Activated CD4-positive, CD25-positive, alpha-beta regulatory T cell treated with anti-CD3 and anti-CD28 coated beads, Interleukin-2, amount 50 U/mL, for 72 hours (primary cell): ENCODE measurements around the gene PPP2R5D.
"Not testable (repeated sequence)": the region's sequence is repeated elsewhere in the genome, so short reads cannot be mapped to it uniquely, and the experiment has no call there.

ENCODE experiments used
- DNase-seq: peaks from one replicate; pipeline ENCODE4 v3.0.0; 2021

Gene PPP2R5D

DNA sequence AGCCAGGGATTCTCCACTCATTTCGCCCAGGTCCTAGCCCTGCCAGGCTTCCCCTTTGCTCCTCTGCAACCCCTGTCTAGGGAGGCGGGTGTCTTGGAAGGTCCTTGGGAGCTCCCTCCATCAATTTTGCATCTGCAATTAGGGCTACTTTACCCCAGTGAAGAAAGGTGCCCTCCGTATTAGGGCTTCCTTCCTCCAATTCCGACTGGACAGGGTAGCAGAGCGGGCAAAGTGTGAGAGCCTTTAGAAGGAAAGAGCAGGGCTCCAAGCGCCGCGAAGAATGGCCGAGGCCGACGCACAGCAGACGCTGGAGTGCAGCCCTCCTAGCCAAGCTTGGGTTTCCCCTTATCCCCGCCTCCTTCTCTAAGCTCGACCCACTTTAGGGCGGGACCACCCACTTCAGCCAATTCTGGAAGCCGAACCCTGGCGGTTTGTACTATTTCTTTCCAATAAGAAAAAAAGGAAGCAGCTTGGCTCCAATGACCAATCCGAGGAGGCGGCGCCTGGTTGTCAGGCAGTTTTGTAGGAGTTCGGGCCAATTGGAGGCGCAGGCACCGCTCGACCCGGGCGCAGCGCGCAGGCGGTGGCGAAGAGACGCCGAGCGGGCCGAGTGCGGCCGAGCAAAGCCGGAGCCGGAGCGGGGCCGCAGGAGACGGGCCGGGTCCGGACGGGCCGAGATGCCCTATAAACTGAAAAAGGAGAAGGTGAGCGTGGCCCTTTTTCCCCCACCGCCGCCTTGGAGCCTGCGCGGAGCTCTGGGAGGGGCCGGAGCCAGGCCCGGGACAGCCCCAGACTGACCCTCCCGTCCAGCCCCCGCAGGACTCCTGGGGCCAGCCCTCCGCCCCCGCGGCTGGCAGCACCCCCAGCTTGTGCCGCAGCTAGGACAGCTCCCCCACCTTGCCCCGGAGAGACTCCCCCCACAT lies at the start of gene PPP2R5D:
Gene PPP2R5D, plus strand, starts transcription at position 570 of the 923 bp plus-strand sequence. Its CDS starts 108 bp downstream, at position 678.
- peak; percentile 94 for DNase-seq

DNA sequence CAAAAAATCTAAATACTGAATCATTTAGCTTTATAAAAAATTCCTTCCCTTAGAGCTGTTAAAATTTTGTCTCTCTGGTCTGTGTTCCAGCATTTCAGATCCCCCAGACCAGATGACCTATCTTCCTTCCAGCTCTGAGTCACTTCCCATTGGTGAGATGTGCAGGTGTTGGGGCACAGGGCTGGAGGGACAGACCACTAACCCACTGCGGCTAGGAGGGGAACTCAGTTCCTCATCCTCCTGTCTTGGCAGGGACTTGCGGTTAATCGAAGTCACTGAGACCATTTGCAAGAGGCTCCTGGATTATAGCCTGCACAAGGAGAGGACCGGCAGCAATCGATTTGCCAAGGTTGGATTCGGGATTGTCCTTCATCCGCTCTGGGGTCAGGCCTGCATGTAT lies 49.0 kb upstream of the PPP2R5D start:
- DNase-seq, result no peak

DNA sequence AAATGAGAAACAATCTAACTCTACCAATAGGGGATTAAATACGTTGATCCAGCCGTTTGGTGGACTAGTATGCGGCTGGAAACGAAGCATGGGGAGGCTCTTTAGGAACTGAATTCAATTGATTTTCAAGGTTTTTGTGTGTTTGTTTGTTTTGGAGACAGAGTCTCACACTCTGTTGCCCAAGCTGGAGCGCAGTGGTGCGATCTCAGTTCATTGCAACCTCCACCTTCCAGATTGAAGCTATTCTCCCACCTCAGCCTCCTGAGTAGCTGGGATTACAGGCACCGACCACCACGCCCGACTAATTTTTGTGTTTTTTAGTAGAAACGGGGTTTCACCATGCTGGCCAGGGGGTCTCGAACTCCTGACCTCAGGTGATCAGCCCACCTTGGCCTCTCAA lies 48.0 kb upstream of the PPP2R5D start:
- DNase-seq, result no peak

DNA sequence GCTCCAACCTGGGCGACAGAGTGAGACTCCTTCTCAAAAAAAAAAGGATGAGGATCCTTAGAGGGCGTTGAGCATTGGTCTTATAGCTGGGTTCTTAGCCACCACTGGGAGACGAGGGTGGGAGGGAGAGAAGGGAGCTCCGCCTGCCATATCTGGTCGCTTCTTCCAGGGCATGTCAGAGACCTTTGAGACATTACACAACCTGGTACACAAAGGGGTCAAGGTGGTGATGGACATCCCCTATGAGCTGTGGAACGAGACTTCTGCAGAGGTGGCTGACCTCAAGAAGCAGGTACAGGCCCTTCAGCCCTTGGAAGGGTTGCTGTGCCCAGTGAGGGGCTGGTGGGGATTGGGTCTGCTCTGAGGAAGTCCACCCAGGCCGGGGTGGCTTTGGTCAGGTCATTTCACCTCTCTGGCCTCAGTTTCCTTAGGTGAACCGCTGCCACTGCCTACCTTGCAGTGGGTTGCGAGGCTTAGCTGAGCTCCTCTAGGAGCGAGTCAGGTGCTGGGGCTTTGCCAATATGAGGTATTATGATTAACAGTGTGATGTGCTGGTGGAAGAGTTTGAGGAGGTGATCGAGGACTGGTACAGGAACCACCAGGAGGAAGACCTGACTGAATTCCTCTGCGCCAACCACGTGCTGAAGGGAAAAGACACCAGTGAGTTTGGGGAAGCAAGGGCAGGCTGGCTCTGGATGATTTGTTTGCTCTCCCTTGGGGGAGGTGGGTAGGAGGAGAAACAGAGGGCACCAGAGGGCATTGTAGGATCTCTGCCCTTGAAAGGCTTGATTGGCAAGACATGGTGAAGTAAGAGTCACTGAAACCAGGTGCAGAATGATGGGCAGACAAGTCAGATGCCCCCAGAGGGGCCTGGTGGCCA lies 46.6 kb upstream of the PPP2R5D start:
- DNase-seq, result no peak

DNA sequence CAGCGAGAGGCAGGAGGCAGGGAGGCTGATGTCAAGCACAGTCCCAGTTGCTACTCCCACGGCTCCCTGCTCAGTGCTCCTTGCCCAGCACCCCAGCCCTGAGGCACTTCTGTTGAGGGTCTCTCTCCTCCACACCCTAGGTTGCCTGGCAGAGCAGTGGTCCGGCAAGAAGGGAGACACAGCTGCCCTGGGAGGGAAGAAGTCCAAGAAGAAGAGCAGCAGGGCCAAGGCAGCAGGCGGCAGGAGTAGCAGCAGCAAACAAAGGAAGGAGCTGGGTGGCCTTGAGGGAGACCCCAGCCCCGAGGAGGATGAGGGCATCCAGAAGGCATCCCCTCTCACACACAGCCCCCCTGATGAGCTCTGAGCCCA lies 46.0 kb upstream of the PPP2R5D start:
- no peak for DNase-seq

DNA sequence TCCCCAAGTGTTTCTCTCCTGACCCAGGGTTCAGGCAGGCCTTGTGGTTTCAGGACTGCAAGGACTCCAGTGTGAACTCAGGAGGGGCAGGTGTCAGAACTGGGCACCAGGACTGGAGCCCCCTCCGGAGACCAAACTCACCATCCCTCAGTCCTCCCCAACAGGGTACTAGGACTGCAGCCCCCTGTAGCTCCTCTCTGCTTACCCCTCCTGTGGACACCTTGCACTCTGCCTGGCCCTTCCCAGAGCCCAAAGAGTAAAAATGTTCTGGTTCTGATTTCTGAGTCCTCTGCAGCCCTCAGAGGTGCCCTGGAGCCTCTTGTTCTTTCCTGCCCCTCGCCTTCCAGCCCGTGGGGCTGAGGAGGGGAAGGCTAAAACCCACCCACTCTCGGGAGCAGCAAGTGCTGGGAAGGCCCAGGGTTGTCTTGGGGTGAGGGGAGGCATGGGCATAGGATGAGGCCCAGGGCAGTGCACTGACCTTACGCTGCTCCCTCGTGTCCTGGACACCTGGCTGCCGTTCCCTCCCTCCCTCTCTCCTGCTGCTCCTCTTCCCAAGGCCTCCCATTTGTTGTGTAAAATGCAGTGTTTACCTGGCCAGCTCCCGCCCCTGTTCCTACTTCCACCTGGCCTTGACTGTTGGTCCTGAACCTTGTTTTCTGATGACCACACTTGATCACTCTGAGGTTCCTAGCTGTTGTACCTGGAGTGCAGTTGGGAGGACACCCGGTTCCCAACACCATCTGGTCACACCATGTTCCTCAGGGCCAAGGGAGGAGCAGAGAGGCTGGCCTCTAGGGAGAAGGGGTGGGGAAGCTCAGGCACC lies 45.2 kb upstream of the PPP2R5D start:
- no peak for DNase-seq

DNA sequence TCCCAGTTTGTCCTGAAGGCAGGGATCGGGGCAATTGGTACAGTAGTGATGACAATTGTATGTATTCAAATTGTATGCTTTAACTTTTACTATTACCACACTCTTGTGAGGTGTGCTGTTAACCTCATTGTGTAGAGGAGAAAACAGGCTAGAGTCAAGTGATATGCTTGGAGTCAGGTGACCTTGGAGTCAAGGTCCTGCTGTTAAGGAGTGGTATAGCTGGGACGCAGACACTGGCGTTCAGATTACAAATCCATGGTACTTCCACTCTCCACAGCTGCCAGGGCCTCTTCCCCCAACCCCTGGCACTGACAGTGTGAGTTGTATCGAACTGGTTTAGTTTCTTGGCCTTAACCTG lies 44.6 kb upstream of the PPP2R5D start:
- DNase-seq, result no peak

DNA sequence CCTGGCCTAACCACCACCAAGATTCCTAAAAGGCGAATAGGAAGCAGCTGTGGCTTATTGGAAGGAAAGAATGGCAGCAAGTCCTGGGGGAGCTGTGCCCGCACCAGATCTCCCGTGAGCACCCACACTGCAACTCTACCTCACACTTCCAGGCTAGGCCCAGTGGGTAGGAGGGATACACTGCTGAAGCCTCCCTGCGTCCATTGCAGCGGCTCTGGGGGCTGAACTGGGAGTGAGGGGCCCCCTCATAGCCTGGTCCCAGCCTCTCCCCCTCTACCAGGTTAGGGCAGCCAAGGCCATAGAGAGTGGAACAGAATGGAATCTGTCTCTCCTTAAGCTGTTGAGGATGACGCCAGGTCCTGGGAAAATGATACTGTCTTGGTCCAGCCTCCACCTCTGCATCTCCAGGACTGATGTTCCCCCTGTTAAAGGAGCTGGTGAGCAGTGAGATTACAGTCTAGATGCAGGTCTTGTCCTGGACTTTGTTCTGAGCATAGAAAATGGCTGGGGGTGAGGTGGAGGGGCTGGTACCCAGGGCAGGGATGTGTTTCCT lies 43.8 kb upstream of the PPP2R5D start:
- DNase-seq, result no peak

DNA sequence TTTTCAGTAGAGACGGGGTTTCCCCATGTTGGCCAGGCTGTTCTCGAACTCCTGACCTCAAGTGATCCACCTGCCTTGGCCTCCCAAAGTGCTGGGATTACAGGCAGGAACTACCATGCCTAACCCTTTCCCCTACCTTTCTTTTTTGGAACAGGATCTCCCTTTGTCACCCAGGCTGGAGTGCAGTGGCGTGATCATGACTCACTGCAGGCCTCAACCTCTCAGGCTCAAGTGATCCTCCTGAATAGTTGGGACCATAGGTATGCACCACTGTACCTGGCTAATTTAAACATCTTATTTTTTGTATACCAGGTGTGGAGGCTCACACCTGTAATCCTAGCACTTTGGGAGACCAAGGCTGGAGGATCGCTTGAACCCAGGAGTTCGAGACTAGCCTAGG lies 43.0 kb upstream of the PPP2R5D start:
- DNase-seq, result not testable (repeated sequence)

DNA sequence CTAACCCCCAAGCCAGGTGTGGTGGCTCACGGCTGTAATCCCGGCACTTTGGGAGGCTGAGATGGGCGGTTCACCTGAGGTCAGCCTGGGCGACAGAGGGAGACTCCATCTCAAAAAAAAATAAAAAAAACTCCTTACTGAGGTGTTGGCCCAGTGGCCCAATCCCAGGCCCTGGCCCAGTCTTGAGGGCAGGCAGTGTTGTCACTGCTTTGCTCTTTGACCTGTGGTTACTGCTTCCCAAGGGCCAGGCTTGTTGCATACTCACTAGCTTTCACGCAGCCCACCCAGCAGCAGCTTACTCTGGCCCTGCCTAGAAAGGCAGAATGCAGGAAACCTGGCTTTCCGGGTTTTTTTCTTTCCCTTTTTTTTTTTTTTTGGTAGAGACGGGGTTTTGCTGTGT lies 41.9 kb upstream of the PPP2R5D start:
- DNase-seq, result no peak

DNA sequence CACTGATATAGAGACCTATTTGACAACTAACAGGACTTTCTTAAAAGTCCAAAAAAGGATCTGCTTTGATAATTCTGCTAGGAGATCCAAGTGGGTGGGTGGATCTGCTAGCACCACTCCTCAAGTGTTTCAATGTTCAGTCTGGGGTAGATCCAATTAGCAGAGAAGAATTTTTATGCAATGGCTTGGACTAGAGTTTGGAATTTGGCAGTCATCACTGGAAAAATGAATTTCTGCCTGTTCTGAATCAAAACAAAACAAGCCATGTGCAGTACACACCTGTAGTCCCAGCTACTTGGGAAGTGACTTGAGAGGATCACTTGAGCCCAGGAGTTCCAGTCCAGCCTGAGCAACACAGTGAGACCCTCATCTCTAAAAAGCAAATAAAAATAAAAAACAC lies 36.4 kb upstream of the PPP2R5D start:
- DNase-seq, result no peak

DNA sequence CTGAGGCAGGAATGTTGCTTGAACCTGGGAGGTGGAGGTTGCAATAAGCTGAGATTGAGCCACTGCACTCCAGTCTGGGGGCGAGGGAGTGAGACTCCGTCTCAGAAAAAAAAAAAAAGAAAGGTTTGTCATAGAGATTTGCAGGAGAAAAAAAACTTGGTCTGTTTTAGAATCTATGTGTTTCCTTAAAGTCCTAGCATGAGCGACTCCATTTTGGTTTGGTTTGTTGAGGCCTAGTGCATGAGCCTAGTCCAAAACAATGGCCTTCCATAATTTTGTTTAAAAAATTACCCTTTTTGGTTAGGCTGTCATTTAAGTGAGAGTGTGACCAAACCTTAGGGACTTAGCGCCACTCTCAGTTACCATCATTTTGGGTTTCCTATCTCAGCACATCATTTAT lies 32.0 kb upstream of the PPP2R5D start:
- DNase-seq, result no peak

DNA sequence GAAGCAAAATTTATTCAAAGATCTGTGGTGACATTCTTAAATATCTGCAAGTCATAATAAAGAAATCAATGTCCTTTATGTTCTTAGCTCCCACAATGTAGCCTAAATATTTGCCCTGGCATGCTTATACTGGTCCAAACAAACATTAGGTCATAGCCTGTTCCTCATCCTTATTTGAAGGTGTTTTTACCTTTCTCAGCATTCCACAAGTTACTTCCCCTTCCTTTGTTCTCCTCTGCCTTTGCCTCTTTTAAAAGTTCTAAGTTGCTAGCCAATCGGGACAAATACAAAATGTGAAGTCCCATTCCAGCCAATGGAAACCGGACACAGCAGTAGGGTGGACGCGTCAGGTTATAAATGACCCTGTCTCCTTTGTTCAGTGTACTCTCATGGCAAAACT lies 30.0 kb upstream of the PPP2R5D start:
- not testable (repeated sequence) for DNase-seq

DNA sequence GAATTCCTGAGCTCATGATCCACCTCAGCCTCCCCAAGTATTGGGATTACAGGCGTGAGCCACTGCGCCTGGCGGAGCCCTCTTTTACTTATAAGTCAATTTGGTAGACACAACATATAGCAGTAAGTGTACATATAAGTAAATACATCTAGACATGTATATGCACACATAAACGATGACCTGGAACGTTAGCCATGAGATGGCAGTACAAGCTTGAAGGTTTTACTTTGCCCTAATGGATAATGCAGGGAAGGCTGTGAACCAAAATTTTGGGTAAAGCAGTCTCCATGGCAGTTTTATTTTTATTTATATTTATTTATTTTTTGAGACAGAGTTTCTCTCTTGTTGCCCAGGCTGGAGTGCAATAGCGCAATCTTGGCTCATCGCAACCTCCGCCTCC lies 26.2 kb upstream of the PPP2R5D start:
- no peak for DNase-seq

DNA sequence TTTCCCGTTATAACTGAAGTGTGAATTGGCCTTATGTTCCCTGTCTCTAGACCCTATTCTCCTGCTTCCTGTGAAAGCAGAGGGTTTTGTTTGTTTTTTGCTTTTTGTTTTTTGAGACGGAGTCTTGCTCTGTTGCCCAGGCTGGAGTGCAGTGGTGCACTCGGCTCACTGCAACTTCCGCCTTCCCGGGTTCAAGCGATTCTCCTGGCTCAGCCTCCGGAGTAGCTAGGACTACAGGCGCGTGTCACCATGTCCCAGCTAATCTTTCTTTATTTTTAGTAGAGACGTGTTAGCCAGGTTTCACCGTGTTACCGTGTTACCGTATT lies 24.5 kb upstream of the PPP2R5D start:
- DNase-seq, result no peak

DNA sequence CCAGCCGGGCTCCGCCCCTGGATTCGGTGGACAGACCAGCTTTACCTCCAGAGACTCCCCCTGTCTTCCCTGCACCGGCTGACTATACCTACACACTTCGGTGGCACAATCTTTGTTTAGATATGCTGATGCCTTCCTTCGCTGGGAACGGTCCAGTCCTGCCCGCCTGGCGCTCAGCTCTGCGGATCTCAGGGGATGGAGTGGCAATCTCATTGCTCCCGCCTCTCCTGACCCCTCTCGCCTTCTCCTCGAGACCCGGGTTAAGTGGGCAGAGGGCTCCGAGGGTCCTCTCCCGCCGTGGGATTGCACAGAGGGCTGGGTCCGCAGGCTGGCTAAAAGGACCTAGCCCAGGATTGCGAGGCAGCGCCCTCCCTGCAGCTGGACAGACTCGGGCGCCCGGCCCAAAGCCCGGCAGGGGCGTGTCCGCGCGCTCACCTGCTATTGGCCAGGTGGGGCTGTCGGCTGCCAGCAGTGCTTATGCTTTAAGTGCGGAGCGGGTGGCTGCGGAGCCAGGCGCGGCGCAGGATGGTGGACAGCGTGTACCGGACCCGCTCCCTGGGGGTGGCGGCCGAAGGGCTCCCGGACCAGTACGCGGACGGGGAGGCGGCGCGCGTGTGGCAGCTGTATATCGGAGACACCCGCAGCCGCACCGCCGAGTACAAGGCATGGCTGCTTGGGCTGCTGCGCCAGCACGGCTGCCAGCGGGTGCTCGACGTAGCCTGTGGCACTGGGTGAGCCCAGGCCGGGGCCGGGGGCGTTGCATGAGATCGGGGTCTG lies 23.9 kb upstream of the PPP2R5D start, which contains the start of gene GNMT:
Gene GNMT, plus strand, starts transcription at position 512 of the 777 bp plus-strand sequence. Its CDS starts 14 bp downstream, at position 526.
- DNase-seq, result peak; percentile 47

DNA sequence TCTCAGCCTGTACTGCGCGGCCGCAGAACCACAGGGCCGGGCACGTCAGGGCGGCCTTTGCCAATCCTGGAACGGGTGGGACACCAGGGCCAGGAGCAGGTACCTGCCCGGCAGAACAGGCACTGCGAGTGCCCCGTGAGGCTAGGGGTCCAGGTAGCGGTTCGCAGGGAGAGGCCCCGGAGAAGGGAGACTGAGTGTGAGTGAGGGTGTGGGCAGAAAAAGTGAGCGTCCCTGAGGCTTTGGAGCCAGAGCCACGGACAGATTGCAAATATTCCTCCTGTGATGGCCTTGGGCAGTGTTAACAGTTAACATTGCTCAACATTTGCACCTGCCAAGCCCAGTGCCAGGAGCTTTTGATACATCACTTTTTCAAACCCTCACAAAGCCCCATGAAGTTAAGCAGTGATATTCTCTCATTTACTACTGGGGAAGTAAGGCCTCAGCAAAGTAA lies 23.3 kb upstream of the PPP2R5D start:
- DNase-seq, result no peak

DNA sequence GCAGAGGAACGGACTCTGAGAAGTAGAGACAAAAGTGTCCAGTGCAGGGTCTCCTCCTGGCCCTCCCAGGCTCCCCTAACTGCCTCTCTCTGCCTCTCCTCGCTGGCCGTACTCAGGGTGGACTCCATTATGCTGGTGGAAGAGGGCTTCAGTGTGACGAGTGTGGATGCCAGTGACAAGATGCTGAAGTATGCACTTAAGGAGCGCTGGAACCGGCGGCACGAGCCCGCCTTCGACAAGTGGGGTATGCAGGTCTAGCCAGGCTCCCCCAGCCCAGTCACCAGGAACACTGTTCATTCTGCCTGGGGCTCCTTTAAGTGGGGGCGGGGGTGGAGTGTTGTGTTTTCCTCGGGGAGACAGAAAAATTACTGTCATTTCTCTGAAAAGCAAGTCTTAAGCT lies 22.3 kb upstream of the PPP2R5D start:
- DNase-seq, result no peak

DNA sequence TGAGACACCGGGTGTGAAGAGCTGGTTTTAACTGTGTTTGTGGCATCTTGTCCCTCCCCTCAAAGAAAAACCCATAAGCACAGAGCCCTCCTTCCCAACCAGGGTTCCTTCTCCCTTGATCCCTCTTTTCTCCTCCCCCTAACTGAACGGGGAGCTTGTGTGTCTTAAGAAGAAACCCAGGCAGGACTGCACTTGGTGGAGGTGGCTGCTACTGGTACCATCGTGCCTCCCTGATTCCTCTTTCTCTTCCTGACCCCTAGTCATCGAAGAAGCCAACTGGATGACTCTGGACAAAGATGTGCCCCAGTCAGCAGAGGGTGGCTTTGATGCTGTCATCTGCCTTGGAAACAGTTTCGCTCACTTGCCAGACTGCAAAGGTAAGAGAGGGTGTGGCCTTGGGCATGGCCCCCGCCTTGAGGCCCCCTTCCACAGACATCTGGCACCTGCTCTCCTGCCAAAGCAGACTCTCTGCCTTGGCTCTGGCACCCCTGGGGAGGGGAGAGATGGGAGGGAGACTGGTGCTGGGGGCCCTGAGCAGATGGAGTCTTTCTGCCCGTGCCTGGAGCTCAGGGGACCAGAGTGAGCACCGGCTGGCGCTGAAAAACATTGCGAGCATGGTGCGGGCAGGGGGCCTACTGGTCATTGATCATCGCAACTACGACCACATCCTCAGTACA lies 21.7 kb upstream of the PPP2R5D start:
- DNase-seq, result no peak

DNA sequence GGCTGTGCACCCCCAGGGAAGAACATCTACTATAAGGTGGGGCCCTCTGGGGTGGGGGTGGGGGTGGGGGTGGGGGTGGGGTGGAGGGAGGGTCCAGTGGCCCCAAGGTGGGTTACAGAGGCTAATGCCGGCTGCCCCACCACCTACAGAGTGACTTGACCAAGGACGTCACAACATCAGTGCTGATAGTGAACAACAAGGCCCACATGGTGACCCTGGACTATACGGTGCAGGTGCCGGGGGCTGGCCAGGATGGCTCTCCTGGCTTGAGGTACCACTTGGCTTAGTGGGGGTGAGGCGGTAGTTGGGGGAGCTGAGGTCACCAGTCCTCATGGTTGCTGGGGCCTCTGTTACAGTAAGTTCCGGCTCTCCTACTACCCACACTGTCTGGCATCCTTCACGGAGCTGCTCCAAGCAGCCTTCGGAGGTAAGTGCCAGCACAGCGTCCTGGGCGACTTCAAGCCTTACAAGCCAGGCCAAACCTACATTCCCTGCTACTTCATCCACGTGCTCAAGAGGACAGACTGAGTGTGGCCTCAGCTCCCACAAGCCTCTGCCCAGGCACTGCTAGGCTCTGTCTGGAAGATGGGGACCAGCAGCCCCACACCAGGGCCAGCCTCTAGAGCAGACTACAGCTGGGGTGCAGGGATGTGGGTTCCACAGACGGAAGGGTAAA lies 21.1 kb upstream of the PPP2R5D start:
- no peak for DNase-seq
